ENCODE measurements around the gene MAST2. TPM values are rescaled to one million over a fixed set of nuclear protein-coding genes. Genes with fewer than 3 reads are reported as not detected.

Gene MAST2
- total and polyA plus RNA-seq, 2 donors (not counting 3 experiments of a cell fraction or from before 2014, with no cell fraction given): 25.0 to 41.2 TPM

DNA sequence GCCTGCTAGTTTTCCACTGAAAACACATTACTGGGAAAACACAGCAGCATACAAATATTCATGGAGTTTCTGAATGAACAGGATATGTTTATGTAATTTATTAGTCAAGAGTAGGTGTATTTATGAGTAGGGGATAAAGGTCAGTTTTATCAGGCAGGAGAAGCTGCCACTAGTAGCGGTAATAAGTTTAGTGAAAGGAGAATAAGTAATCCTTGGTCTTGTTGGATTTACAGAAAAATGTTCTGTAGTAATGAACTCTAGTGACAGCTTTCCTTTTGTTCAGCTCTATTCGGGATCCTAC, 1.2 kb downstream of the MAST2 start:
- H3K9ac ChIP-seq (replicated peaks; ENCODE audit: extremely low read depth, insufficient read depth, low read length): peak overlapping the region; percentile 58

More for the DNA sequence above, 1.2 kb downstream of the MAST2 start:
- Histone ChIP-seq H3K9me3 (replicated peaks; ENCODE audit: control insufficient read depth, insufficient read depth, low read length) (no peaks in the 10 kb centered on the region), H3K4me3 (replicated peaks in 1 of 3; ENCODE audit: insufficient read depth in 1 of 3, low read depth in 1 of 3, low read length in 3 of 3) (peak overlapping the region; percentile 78 to 98 (median 82)), H3K27ac (ENCODE audit: insufficient read depth, low read depth, low read length) (no peak overlapping the region), H3K9me1 (replicated peaks; ENCODE audit: control insufficient read depth, extremely low read depth, insufficient read depth, low read length) (peaks cover 5% of the 10 kb centered on the region), H2AFZ (ENCODE audit: low read depth, low read length) (peak overlapping the region; percentile 74), H3K27me3 (ENCODE audit: control insufficient read depth in 2 of 2, insufficient read depth in 2 of 2, low read length in 2 of 2) (no peaks in the 10 kb centered on the region), H3K36me3 (ENCODE audit: control insufficient read depth in 2 of 2, extremely low read depth in 1 of 2, insufficient read depth in 2 of 2, low read length in 2 of 2) (no peaks in the 10 kb centered on the region), H3K79me2 (ENCODE audit: control insufficient read depth, insufficient read depth, low read length) (peaks cover 50% of the 10 kb centered on the region), H4K20me1 (replicated peaks; ENCODE audit: control insufficient read depth, extremely low read depth, insufficient read depth, low read length) (peaks cover 2% of the 10 kb centered on the region), H3K4me1 (ENCODE audit: control insufficient read depth, extremely low read depth, insufficient read depth, low read length) (peaks cover 24% of the 10 kb centered on the region), H3K4me2 (ENCODE audit: insufficient read depth, low read length) (peak overlapping the region; percentile 100)
- TF ChIP-seq, protein P1, sequence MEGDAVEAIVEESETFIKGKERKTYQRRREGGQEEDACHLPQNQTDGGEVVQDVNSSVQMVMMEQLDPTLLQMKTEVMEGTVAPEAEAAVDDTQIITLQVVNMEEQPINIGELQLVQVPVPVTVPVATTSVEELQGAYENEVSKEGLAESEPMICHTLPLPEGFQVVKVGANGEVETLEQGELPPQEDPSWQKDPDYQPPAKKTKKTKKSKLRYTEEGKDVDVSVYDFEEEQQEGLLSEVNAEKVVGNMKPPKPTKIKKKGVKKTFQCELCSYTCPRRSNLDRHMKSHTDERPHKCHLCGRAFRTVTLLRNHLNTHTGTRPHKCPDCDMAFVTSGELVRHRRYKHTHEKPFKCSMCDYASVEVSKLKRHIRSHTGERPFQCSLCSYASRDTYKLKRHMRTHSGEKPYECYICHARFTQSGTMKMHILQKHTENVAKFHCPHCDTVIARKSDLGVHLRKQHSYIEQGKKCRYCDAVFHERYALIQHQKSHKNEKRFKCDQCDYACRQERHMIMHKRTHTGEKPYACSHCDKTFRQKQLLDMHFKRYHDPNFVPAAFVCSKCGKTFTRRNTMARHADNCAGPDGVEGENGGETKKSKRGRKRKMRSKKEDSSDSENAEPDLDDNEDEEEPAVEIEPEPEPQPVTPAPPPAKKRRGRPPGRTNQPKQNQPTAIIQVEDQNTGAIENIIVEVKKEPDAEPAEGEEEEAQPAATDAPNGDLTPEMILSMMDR (IDR thresholded peaks at IDR 0.05; ENCODE audit: extremely low read depth in 1 of 2, insufficient read depth in 1 of 2, low read depth in 1 of 2, low read length in 2 of 2): no peak
- TF ChIP-seq POLR2AphosphoS5 (IDR thresholded peaks at IDR 0.05; ENCODE audit: insufficient read depth, low read depth, low read length) (no peak), EZH2 (IDR thresholded peaks at IDR 0.05; ENCODE audit: borderline replicate concordance, low read depth, low read length, severe bottlenecking) (no peak), FOS (IDR thresholded peaks at IDR 0.05; ENCODE audit: borderline replicate concordance, insufficient read depth, low read length) (no peak), GATA2 (IDR thresholded peaks at IDR 0.05; ENCODE audit: insufficient read depth, insufficient read length, low read depth, low read length) (no peak), POLR2A (IDR thresholded peaks at IDR 0.05; ENCODE audit: low read depth, low read length) (no peak), MYC (IDR thresholded peaks at IDR 0.05; ENCODE audit: low read depth, low read length) (no peak), JUN (IDR thresholded peaks at IDR 0.05; ENCODE audit: borderline replicate concordance, insufficient read depth, insufficient read length, low read depth) (no peak)
- TF ChIP-seq, protein P2, sequence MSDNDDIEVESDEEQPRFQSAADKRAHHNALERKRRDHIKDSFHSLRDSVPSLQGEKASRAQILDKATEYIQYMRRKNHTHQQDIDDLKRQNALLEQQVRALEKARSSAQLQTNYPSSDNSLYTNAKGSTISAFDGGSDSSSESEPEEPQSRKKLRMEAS (IDR thresholded peaks at IDR 0.05; ENCODE audit: insufficient read depth, insufficient read length): no peak
- intact Hi-C loops (cut with micrococcal nuclease): no loop called here
- dilution Hi-C loops (cut with MboI; ENCODE audit: extremely low pct_ligation_motif_present, low sequenced_read_pairs): no loop called here
- no peak for FAIRE-seq
- peak; percentile 41 for DNase-seq (ENCODE audit: low read depth, low spot score)
- POLR2A ChIA-PET: interaction anchor here (0.6 kb wide), 1 partner anchor 495 kb away, joined by 3 read pairs; no protein-coding TSS in a partner anchor
- CTCF ChIA-PET: interaction anchor here (0.6 to 2.1 kb wide), 3 partner anchors 11 to 603 kb away, joined by 3 to 9 read pairs (median 3); no protein-coding TSS in a partner anchor
- TSS peak; percentile 10 for BruUV-seq (replicated peaks)

All from endothelial cell of umbilical vein (primary cell).